ENCODE data around the gene SDC1. TPM values are rescaled to one million over a fixed set of nuclear protein-coding genes. Genes with fewer than 3 reads are reported as not detected.

SDC1 gene
- total RNA-seq, 1 donor = 110 TPM

GRCh38 chr2:20173496-20174402 lies 51.2 kb downstream of the SDC1 start:
- no peak overlapping the region for H3K4me3 ChIP-seq (ENCODE audit: low read depth, low read length)
- DNase-seq (ENCODE audit: low read depth) = no peak
- TF ChIP-seq CTCF (IDR thresholded peaks at IDR 0.05; ENCODE audit: insufficient read depth, low read depth, low read length) = no peak

- no peak for DNase-seq (ENCODE audit: low read depth)
- TF ChIP-seq CTCF (IDR thresholded peaks at IDR 0.05; ENCODE audit: insufficient read depth, low read depth, low read length) = no peak
- H3K4me3 ChIP-seq (ENCODE audit: low read depth, low read length) = no peak overlapping the region
These were observed 51.9 kb downstream of the SDC1 start for GRCh38 chr2:20173064-20173463.

GRCh38 chr2:20172273-20173055 lies 52.5 kb downstream of the SDC1 start:
- DNase-seq (ENCODE audit: low read depth) = no peak
- no peak for TF ChIP-seq CTCF (IDR thresholded peaks at IDR 0.05; ENCODE audit: insufficient read depth, low read depth, low read length)
- no peak overlapping the region for H3K4me3 ChIP-seq (ENCODE audit: low read depth, low read length)

- TF ChIP-seq CTCF (IDR thresholded peaks at IDR 0.05; ENCODE audit: insufficient read depth, low read depth, low read length) = no peak
- DNase-seq (ENCODE audit: low read depth) = no peak
These were observed 53.4 kb downstream of the SDC1 start for GRCh38 chr2:20171445-20171977.

GRCh38 chr2:20170704-20171250 lies 54.2 kb downstream of the SDC1 start:
- H3K4me3 ChIP-seq (ENCODE audit: low read depth, low read length) = no peak overlapping the region
- DNase-seq (ENCODE audit: low read depth) = no peak
- TF ChIP-seq CTCF (IDR thresholded peaks at IDR 0.05; ENCODE audit: insufficient read depth, low read depth, low read length) = no peak

More at GRCh38 chr2:20171445-20171977, 53.4 kb downstream of the SDC1 start:
- H3K4me3 ChIP-seq (ENCODE audit: low read depth, low read length) = no peak overlapping the region

- TF ChIP-seq CTCF (IDR thresholded peaks at IDR 0.05; ENCODE audit: insufficient read depth, low read depth, low read length) = no peak
- no peak overlapping the region for H3K4me3 ChIP-seq (ENCODE audit: low read depth, low read length)
- no peak for DNase-seq (ENCODE audit: low read depth)
These were observed 54.9 kb downstream of the SDC1 start for GRCh38 chr2:20169796-20170703.
